ENCODE measurements around the gene PPP6C. TPM values are rescaled to one million over a fixed set of nuclear protein-coding genes. Genes with fewer than 3 reads are reported as not detected.
"Not testable (repeated sequence)": the region's sequence is repeated elsewhere in the genome, so short reads cannot be mapped to it uniquely, and the experiment has no call there.

Gene PPP6C
- total and polyA plus RNA-seq, 2 donors (not counting 1 experiment from before 2014, with no cell fraction given): 12.7 to 47.9 TPM

DNA sequence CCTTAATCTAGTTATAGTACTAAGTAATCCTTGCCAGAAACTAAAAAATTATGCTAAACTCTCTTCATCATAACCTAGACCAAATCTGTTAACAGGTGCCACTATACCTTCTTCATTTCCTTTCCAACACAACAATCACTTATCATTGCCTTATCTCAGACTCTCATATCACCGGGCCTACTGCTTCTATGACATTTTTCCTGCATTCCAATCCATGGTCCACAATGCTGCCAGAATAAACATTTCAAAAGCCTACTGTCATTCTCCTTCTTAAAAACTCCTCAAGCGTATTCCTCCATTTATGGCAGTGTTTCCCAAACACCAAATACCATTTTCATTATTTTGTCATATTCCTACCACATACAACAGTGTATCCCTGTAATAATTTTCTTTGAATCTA is 6.5 kb downstream of the PPP6C start:
- TF ChIP-seq, protein P1, sequence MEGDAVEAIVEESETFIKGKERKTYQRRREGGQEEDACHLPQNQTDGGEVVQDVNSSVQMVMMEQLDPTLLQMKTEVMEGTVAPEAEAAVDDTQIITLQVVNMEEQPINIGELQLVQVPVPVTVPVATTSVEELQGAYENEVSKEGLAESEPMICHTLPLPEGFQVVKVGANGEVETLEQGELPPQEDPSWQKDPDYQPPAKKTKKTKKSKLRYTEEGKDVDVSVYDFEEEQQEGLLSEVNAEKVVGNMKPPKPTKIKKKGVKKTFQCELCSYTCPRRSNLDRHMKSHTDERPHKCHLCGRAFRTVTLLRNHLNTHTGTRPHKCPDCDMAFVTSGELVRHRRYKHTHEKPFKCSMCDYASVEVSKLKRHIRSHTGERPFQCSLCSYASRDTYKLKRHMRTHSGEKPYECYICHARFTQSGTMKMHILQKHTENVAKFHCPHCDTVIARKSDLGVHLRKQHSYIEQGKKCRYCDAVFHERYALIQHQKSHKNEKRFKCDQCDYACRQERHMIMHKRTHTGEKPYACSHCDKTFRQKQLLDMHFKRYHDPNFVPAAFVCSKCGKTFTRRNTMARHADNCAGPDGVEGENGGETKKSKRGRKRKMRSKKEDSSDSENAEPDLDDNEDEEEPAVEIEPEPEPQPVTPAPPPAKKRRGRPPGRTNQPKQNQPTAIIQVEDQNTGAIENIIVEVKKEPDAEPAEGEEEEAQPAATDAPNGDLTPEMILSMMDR (conservative IDR thresholded peaks at IDR 0.05 in 1 of 2, IDR thresholded peaks at IDR 0.05 in 1 of 2; ENCODE audit: low read depth in 1 of 2, low read length in 2 of 2): no peak
- no peak for TF ChIP-seq EZH2 (IDR thresholded peaks at IDR 0.05; ENCODE audit: low read length, missing control alignments)
- peak in 1 of 2 donors; percentile 73 for DNase-seq (ENCODE audit: low read depth in 2 of 2)
- Histone ChIP-seq H3K79me2 (ENCODE audit: control insufficient read depth, insufficient read depth, low read length) (peaks cover 86% of the 10 kb centered on the region), H4K20me1 (ENCODE audit: control insufficient read depth, extremely low read depth, insufficient read depth, low read length) (no peaks in the 10 kb centered on the region), H2AFZ (ENCODE audit: low read length) (no peak overlapping the region), H3K4me3 (replicated peaks in 1 of 4; ENCODE audit: control extremely low read depth in 1 of 4, insufficient read depth in 1 of 4, low read depth in 3 of 4, low read length in 4 of 4) (no peak overlapping the region), H3K27ac (ENCODE audit: insufficient read depth, low read length) (no peak overlapping the region), H3K36me3 (ENCODE audit: control insufficient read depth, insufficient read depth, low read length) (no peaks in the 10 kb centered on the region), H3K9ac (ENCODE audit: insufficient read depth, low read length) (no peak overlapping the region), H3K4me1 (ENCODE audit: control insufficient read depth, extremely low read depth, insufficient read depth, low read length) (no peaks in the 10 kb centered on the region), H3K4me2 (ENCODE audit: extremely low read depth, insufficient read depth, low read length) (no peak overlapping the region), H3K27me3 (ENCODE audit: control insufficient read depth, insufficient read depth, low read length) (no peaks in the 10 kb centered on the region), H3K9me3 (ENCODE audit: control insufficient read depth, insufficient read depth, low read depth, low read length) (no peaks in the 10 kb centered on the region)

DNA sequence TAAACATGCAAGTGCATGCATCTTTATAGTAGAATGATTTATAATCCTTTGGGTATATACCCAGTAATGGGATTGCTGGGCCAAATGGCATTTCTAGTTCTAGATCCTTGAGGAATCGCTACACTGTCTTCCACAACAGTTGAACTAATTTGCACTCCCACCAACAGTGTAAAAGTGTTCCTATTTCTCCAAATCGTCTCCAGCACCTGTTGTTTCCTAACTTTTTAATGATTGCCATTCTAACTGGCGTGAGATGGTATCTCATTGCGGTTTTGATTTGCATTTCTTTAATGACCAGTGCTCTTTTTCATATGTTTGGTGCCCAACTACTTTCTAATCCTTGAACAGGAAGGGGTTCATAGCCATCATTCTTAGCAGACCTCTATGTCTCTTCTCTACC is 7.8 kb downstream of the PPP6C start:
- not testable (repeated sequence) for H3K9ac ChIP-seq (ENCODE audit: insufficient read depth, low read length); H3K9me3 ChIP-seq (ENCODE audit: control insufficient read depth, insufficient read depth, low read depth, low read length); H3K27me3 ChIP-seq (ENCODE audit: control insufficient read depth, insufficient read depth, low read length); H3K4me1 ChIP-seq (ENCODE audit: control insufficient read depth, extremely low read depth, insufficient read depth, low read length); H4K20me1 ChIP-seq (ENCODE audit: control insufficient read depth, extremely low read depth, insufficient read depth, low read length); H3K4me3 ChIP-seq (replicated peaks in 1 of 4; ENCODE audit: control extremely low read depth in 1 of 4, insufficient read depth in 1 of 4, low read depth in 3 of 4, low read length in 4 of 4); DNase-seq (ENCODE audit: low read depth in 2 of 2); H3K4me2 ChIP-seq (ENCODE audit: extremely low read depth, insufficient read depth, low read length); H3K36me3 ChIP-seq (ENCODE audit: control insufficient read depth, insufficient read depth, low read length); H3K27ac ChIP-seq (ENCODE audit: insufficient read depth, low read length); H2AFZ ChIP-seq (ENCODE audit: low read length)
- peaks cover 84% of the 10 kb centered on the region for H3K79me2 ChIP-seq (ENCODE audit: control insufficient read depth, insufficient read depth, low read length)

GRCh38 chr9:125180876-125181275 is 8.7 kb downstream of the PPP6C start:
- peaks cover 2% of the 10 kb centered on the region for H3K4me1 ChIP-seq (ENCODE audit: control insufficient read depth, extremely low read depth, insufficient read depth, low read length)
- H3K79me2 ChIP-seq (ENCODE audit: control insufficient read depth, insufficient read depth, low read length): peaks cover 83% of the 10 kb centered on the region
- DNase-seq (ENCODE audit: low read depth in 2 of 2): no peak
- no peak overlapping the region for H2AFZ ChIP-seq (ENCODE audit: low read length)
- no peaks in the 10 kb centered on the region for H3K9me3 ChIP-seq (ENCODE audit: control insufficient read depth, insufficient read depth, low read depth, low read length)
- no peaks in the 10 kb centered on the region for H3K27me3 ChIP-seq (ENCODE audit: control insufficient read depth, insufficient read depth, low read length)
- H3K4me3 ChIP-seq (replicated peaks in 1 of 4; ENCODE audit: control extremely low read depth in 1 of 4, insufficient read depth in 1 of 4, low read depth in 3 of 4, low read length in 4 of 4): no peak overlapping the region
- H3K27ac ChIP-seq (ENCODE audit: insufficient read depth, low read length): no peak overlapping the region
- H4K20me1 ChIP-seq (ENCODE audit: control insufficient read depth, extremely low read depth, insufficient read depth, low read length): no peaks in the 10 kb centered on the region
- H3K4me2 ChIP-seq (ENCODE audit: extremely low read depth, insufficient read depth, low read length): no peak overlapping the region
- TF ChIP-seq EZH2 (IDR thresholded peaks at IDR 0.05; ENCODE audit: low read length, missing control alignments): no peak
- TF ChIP-seq, protein P1 (conservative IDR thresholded peaks at IDR 0.05 in 1 of 2, IDR thresholded peaks at IDR 0.05 in 1 of 2; ENCODE audit: low read depth in 1 of 2, low read length in 2 of 2): no peak
- H3K36me3 ChIP-seq (ENCODE audit: control insufficient read depth, insufficient read depth, low read length): no peaks in the 10 kb centered on the region
- H3K9ac ChIP-seq (ENCODE audit: insufficient read depth, low read length): no peak overlapping the region

GRCh38 chr9:125179776-125180175 is 9.8 kb downstream of the PPP6C start:
- H3K27ac ChIP-seq (ENCODE audit: insufficient read depth, low read length); H3K4me1 ChIP-seq (ENCODE audit: control insufficient read depth, extremely low read depth, insufficient read depth, low read length); H3K9me3 ChIP-seq (ENCODE audit: control insufficient read depth, insufficient read depth, low read depth, low read length); H3K36me3 ChIP-seq (ENCODE audit: control insufficient read depth, insufficient read depth, low read length); H3K9ac ChIP-seq (ENCODE audit: insufficient read depth, low read length); H3K27me3 ChIP-seq (ENCODE audit: control insufficient read depth, insufficient read depth, low read length); H4K20me1 ChIP-seq (ENCODE audit: control insufficient read depth, extremely low read depth, insufficient read depth, low read length); H2AFZ ChIP-seq (ENCODE audit: low read length); H3K4me2 ChIP-seq (ENCODE audit: extremely low read depth, insufficient read depth, low read length); H3K4me3 ChIP-seq (replicated peaks in 1 of 4; ENCODE audit: control extremely low read depth in 1 of 4, insufficient read depth in 1 of 4, low read depth in 3 of 4, low read length in 4 of 4); DNase-seq (ENCODE audit: low read depth in 2 of 2): not testable (repeated sequence)
- H3K79me2 ChIP-seq (ENCODE audit: control insufficient read depth, insufficient read depth, low read length): peaks cover 77% of the 10 kb centered on the region
